K562 (cell line): Measurements from ENCODE around the gene PHTF2. TPM values are rescaled to one million over a fixed set of nuclear protein-coding genes. Genes with fewer than 3 reads are reported as not detected.

Source experiments
- ATAC-seq: fragments of 200-7000 bp; cut with Tn5 transposase; 3 replicates; pipeline ENCODE4 v1.9.1; 2020; ENCODE audit warnings: moderate library complexity
- BruUV-seq: library from RNA; stranded (reverse); fragments of 400-500 nt; replicated peaks from 2 replicates; lab custom pipeline; 2021; lab: Mats Ljungman, UMichigan
- CTCF ChIA-PET: fragments of 300-600 bp; formaldehyde crosslinking; extraction: SDS; loops from one replicate; lab custom pipeline; 2021; ENCODE audit warnings: low intra/inter-chr PET ratio; lab: Yijun Ruan, JAX
- POLR2A ChIA-PET: fragments of 300-600, 350-650 bp; sonication (Branson Sonifier 250); formaldehyde crosslinking; extraction: SDS; loops from one replicate; lab custom pipeline; 2021; ENCODE audit warnings: antibody characterized with exemption, inconsistent platforms; lab: Yijun Ruan, JAX
- DNase-seq, 4 experiments: peaks; one replicate each; pipeline versions ENCODE4 v3.0.0 to v3.0.0-alpha.2; 2011 to 2018; ENCODE audit warnings: low spot score in 3 of 4, mixed read lengths in 3 of 4; ENCODE audit errors: extremely low read depth in 1 of 4
- FAIRE-seq: peaks from 2 replicates; lab custom pipeline; 2011; peaks lifted over from hg19 to GRCh38; lab: Jason Lieb, UNC
- H2AFZ ChIP-seq: 2 replicates; pipeline ENCODE4 v1.6.0; 2011; ENCODE audit warnings: low read depth, low read length, control low read depth, inconsistent platforms
- H3K27ac ChIP-seq: fragments of 200-600 bp; 3 replicates; pipeline ENCODE4 v1.8.0; 2011; ENCODE audit warnings: low read depth, mild to moderate bottlenecking, control low read depth, inconsistent platforms, low read length, moderate library complexity, mixed read lengths; ENCODE audit errors: extremely low read depth
- H3K27me3 ChIP-seq, 2 experiments: fragments of 300-600 bp in 1 of 2; 2 replicates in 1 of 2; 3 replicates in 1 of 2; pipeline versions ENCODE4 v1.6.0 to v1.8.0; 2011; ENCODE audit warnings: inconsistent platforms in 2 of 2, low read length in 2 of 2, mild to moderate bottlenecking in 1 of 2, mixed read lengths in 1 of 2, moderate library complexity in 1 of 2; ENCODE audit not compliant: control insufficient read depth in 2 of 2, insufficient read depth in 2 of 2
- H3K36me3 ChIP-seq: fragments of 300-600 bp; 3 replicates; pipeline ENCODE4 v1.8.0; 2011; ENCODE audit warnings: mild to moderate bottlenecking, low read length, inconsistent platforms; ENCODE audit not compliant: control insufficient read depth, insufficient read depth
- H3K4me1 ChIP-seq, 2 experiments: fragments of 200-600 bp in 1 of 2; replicated peaks in 1 of 2; 2 replicates in 1 of 2; 3 replicates in 1 of 2; pipeline versions ENCODE4 v1.5.1 to v1.8.0; 2011; ENCODE audit warnings: inconsistent platforms in 2 of 2, low read length in 2 of 2, mild to moderate bottlenecking in 1 of 2, mixed read lengths in 1 of 2, moderate library complexity in 1 of 2; ENCODE audit not compliant: control insufficient read depth in 2 of 2, insufficient read depth in 2 of 2
- H3K4me2 ChIP-seq: 2 replicates; pipeline ENCODE4 v1.6.1; 2011; ENCODE audit warnings: low read length, control low read depth, inconsistent platforms, mixed read lengths; ENCODE audit not compliant: insufficient read depth
- H3K4me3 ChIP-seq: fragments of 200-600 bp; sonication (generic), shearing (Covaris generic); 2 replicates; pipeline ENCODE4 v1.5.1; 2016; ENCODE audit warnings: control low read depth, inconsistent platforms
- H3K79me2 ChIP-seq: fragments of 200-600 bp; 3 replicates; pipeline ENCODE4 v1.8.0; 2011; ENCODE audit warnings: low read length, inconsistent platforms; ENCODE audit not compliant: control insufficient read depth, insufficient read depth
- H3K9ac ChIP-seq, 2 experiments: 2 replicates each; pipeline versions ENCODE4 v1.6.0 to v1.6.1; 2011; ENCODE audit warnings: low read depth in 2 of 2, low read length in 2 of 2, control low read depth in 1 of 2, inconsistent platforms in 1 of 2, mild to moderate bottlenecking in 1 of 2, mixed read lengths in 1 of 2; ENCODE audit not compliant: insufficient read depth in 1 of 2
- H3K9me1 ChIP-seq: one replicate; pipeline ENCODE4 v1.6.0; 2011; ENCODE audit warnings: inconsistent platforms, mild to moderate bottlenecking, low read length, moderate library complexity; ENCODE audit not compliant: control insufficient read depth, insufficient read depth
- H3K9me3 ChIP-seq: replicated peaks from 2 replicates; pipeline ENCODE4 v1.5.1; 2011; ENCODE audit warnings: low read depth, low read length, inconsistent platforms; ENCODE audit not compliant: control insufficient read depth, insufficient read depth
- H4K20me1 ChIP-seq: replicated peaks from 2 replicates; pipeline ENCODE4 v1.6.1; 2011; ENCODE audit warnings: low read length, inconsistent platforms, mixed read lengths; ENCODE audit not compliant: control insufficient read depth, insufficient read depth
- AFF4 ChIP-seq: sonication (generic); formaldehyde crosslinking; IDR thresholded peaks from 2 replicates; pipeline ENCODE4 v1.8.0; 2023; ENCODE audit warnings: mild to moderate bottlenecking, missing genetic modification reagents
- CEBPB ChIP-seq: fragments of 450-650 bp; IDR thresholded peaks from 2 replicates; pipeline ENCODE4 v1.6.1; 2016; ENCODE audit warnings: missing genetic modification characterization, missing compliant biosample characterization
- RAD21 ChIP-seq, 2 experiments: fragments of 250-450 bp in 1 of 2; fragments of 450-650 bp in 1 of 2; sonication (Bioruptor Pico) in 1 of 2; formaldehyde crosslinking in 1 of 2; IDR thresholded peaks in 1 of 2; conservative IDR thresholded peaks in 1 of 2; 2 replicates each; pipeline versions ENCODE4 v1.4.0 to v1.8.0; 2020 to 2022; ENCODE audit warnings: mild to moderate bottlenecking in 2 of 2, moderate library complexity in 1 of 2
- ZZZ3 ChIP-seq: fragments of 450-650 bp; IDR thresholded peaks from 2 replicates; pipeline ENCODE4 v1.6.1; 2016; ENCODE audit warnings: antibody characterized with exemption, mild to moderate bottlenecking, moderate library complexity
- WGBS: fragments of 100-300 bp; shearing (Covaris generic); methylation state at CpG from one replicate; pipeline ENCODE4 v1.1.6; 2016; ENCODE audit warnings: low coverage, mixed read lengths; ENCODE audit not compliant: insufficient coverage; ENCODE audit errors: missing lambda C conversion rate; 5-methylcytosine and 5-hydroxymethylcytosine counted together
- in situ Hi-C: fragments of 300-500 bp; cut with MboI; formaldehyde crosslinking; loops from 4 replicates; pipeline ENCODE4 v1.15.0; 2018; ENCODE audit warnings: inconsistent platforms, mixed read lengths
- intact Hi-C: fragments of 100-400 bp; cut with micrococcal nuclease; formaldehyde crosslinking; loops from 2 replicates; pipeline ENCODE4 v1.14.2; 2022
- polyA plus RNA-seq, 8 experiments: library from polyadenylated mRNA; depleted of rRNA in 4 of 8; stranded (reverse) in 5 of 8; unstranded in 3 of 8; fragments of >200 nt; fragmentation: Nextera tagmentation in 2 of 8; fragmentation: Illumina TruSeq in 1 of 8; extraction: Ambion mirVana in 2 of 8; extraction: Trizol in 1 of 8; gene quantifications; 2 replicates each; pipeline versions ENCODE4 v1.2.1 to v1.2.3, GENCODE V29; 2011 to 2014; ENCODE audit warnings: inconsistent platforms in 1 of 8, missing spikeins in 1 of 8
- total RNA-seq, 7 experiments: library from RNA; depleted of rRNA in 6 of 7; stranded (reverse); fragments of >200 nt in 6 of 7; fragmentation: Illumina TruSeq in 2 of 7; extraction: Trizol in 2 of 7; gene quantifications; 2 replicates each; pipeline versions ENCODE4 v1.2.1 to v1.2.3, GENCODE V29; 2011 to 2021; ENCODE audit warnings: low replicate concordance in 1 of 7

The PHTF2 gene
- total and polyA plus RNA-seq, 9 of the 15 experiments (the other 6 are each of a cell fraction or from before 2014, with no cell fraction given) = 17.9 to 43.6 (median 25.4) TPM

DNA sequence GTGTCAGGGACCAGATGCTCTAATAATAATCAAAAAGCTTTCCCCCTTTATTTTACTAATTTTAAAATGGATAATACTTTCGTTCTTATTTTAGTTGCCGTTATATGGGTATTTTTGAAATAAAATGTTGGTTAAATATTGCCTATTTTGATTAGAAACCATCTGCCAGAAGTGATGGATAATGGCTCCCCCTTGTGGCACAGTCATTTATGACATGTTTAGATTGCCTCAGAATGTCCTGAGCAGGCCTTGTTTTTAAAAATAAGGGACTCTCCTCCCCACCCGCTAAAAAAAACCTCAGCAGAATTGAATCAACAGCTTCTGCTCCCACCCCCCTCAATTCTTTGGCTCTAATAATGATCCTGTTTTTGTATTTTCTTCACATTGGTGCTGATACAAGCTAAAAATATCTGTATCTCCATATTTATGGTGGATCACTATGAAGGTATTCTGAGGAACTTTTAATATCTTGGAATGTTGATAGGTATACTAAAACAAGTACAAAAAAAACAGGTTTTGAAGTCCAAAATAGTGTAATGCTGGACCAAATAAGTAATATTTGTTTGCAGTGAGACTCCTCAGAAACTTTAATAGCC lies 39.2 kb upstream of the PHTF2 start (continued):
- no peak for TF ChIP-seq AFF4 (CRISPR knock-in tag)
- TF ChIP-seq ZZZ3 = peak; percentile 11; the same call in 1 of the 2 replicates
- TF ChIP-seq RAD21 (CRISPR knock-in tag; conservative IDR thresholded peaks at IDR 0.05 in 1 of 2, IDR thresholded peaks at IDR 0.05 in 1 of 2) = peak; percentile 91 to 93

- Histone ChIP-seq H3K9me3 (no peaks in the 10 kb centered on the region), H2AFZ (no peak overlapping the region), H3K79me2 (peaks cover 75% of the 10 kb centered on the region), H3K27me3 (no peaks in the 10 kb centered on the region), H3K4me3 (no peak overlapping the region), H3K36me3 (peaks cover 13% of the 10 kb centered on the region; the same call in 2 of the 3 replicates), H3K9me1 (no peaks in the 10 kb centered on the region), H3K4me1 (peaks cover 0 to 4% of the 10 kb centered on the region in 2 experiments; a peak in 1 of 5 replicates), H3K9ac (no peak overlapping the region), H4K20me1 (no peaks in the 10 kb centered on the region; the same call in 1 of the 2 replicates), H3K27ac (no peak overlapping the region), H3K4me2 (no peak overlapping the region)
- no peak for ATAC-seq
- no TSS peak for BruUV-seq
- in situ Hi-C loops = no loop called here
- no peak for TF ChIP-seq CEBPB
- POLR2A ChIA-PET = interaction anchor here (0.9 kb wide), 1 partner anchor 65 kb away, joined by 3 read pairs; the partner anchor contains the start of gene RSBN1L
- 81% methylated on average over 10 of the region's 10 CpGs for WGBS
- CTCF ChIA-PET = interaction anchor here (0.5 to 0.8 kb wide), 2 partner anchors 99 to 101 kb away, joined by 3 to 4 read pairs; no protein-coding TSS in a partner anchor
- intact Hi-C loops = loop anchor here (5.0 kb wide), 1 partner anchor 141 kb away; no protein-coding TSS in a partner anchor
- FAIRE-seq = no peak
- no peak for DNase-seq
Measured at GRCh38 chr7:77760809-77761453, 37.6 kb upstream of the PHTF2 start.
